GM12873 (cell line): Measurements from ENCODE around the gene KCNAB1.

Source experiments
- CTCF ChIP-seq: IDR thresholded peaks from 2 replicates; pipeline ENCODE4 v1.5.1; 2012; ENCODE audit warnings: low read depth, mild to moderate bottlenecking, moderate library complexity, low read length, control low read depth; ENCODE audit not compliant: insufficient read depth; ENCODE audit errors: missing control alignments

Gene KCNAB1

GRCh38 chr3:156390846-156391245 is 270.5 kb downstream of the KCNAB1 start:
- no peak for TF ChIP-seq CTCF

- TF ChIP-seq CTCF, result no peak
Measured at GRCh38 chr3:156395961-156396710, 275.8 kb downstream of the KCNAB1 start.

- no peak for TF ChIP-seq CTCF
Measured at GRCh38 chr3:156396851-156397250, 276.5 kb downstream of the KCNAB1 start.

- TF ChIP-seq CTCF, result no peak
Measured at GRCh38 chr3:156397534-156397933, 277.2 kb downstream of the KCNAB1 start.

- TF ChIP-seq CTCF, result no peak
Measured at GRCh38 chr3:156400062-156400461, 279.7 kb downstream of the KCNAB1 start.

GRCh38 chr3:156400735-156401134 is 280.4 kb downstream of the KCNAB1 start:
- no peak for TF ChIP-seq CTCF

- TF ChIP-seq CTCF, result no peak
Measured at GRCh38 chr3:156404217-156404616, 283.8 kb downstream of the KCNAB1 start.
